RWPE2 (cell line): ENCODE results near the gene SYTL4.

Source experiments
- ATAC-seq: fragments of 200-7000 bp; cut with Tn5 transposase; 3 replicates; pipeline ENCODE4 v1.9.1; 2021; ENCODE audit warnings: low read depth
- DNase-seq: peaks from one replicate; pipeline ENCODE4 v3.0.0-alpha.2; 2020; ENCODE audit warnings: low spot score
- H3K27ac ChIP-seq: fragments of 450-650 bp; 2 replicates; pipeline ENCODE4 v1.5.1; 2017; ENCODE audit warnings: mild to moderate bottlenecking; ENCODE audit not compliant: poor library complexity, severe bottlenecking
- H3K27me3 ChIP-seq: fragments of 250-450 bp; sonication (Bioruptor Pico); 2 replicates; pipeline ENCODE4 v1.5.1; 2021; ENCODE audit warnings: mild to moderate bottlenecking, moderate library complexity; ENCODE audit not compliant: insufficient read depth, poor library complexity, severe bottlenecking
- H3K36me3 ChIP-seq: fragments of 250-450 bp; sonication (Bioruptor Pico); 2 replicates; pipeline ENCODE4 v1.5.1; 2020; ENCODE audit warnings: low read depth, mild to moderate bottlenecking, moderate library complexity
- H3K4me1 ChIP-seq: fragments of 250-450 bp; sonication (Bioruptor Pico); 2 replicates; pipeline ENCODE4 v1.5.1; 2021; ENCODE audit warnings: mild to moderate bottlenecking, moderate library complexity; ENCODE audit not compliant: insufficient read depth, poor library complexity, severe bottlenecking
- H3K4me3 ChIP-seq: fragments of 250-450 bp; sonication (Bioruptor Pico); 2 replicates; pipeline ENCODE4 v1.5.1; 2021; ENCODE audit warnings: mild to moderate bottlenecking, moderate library complexity; ENCODE audit not compliant: severe bottlenecking
- H3K9me3 ChIP-seq: fragments of 250-450 bp; sonication (Bioruptor Pico); 2 replicates; pipeline ENCODE4 v1.5.1; 2021; ENCODE audit warnings: mild to moderate bottlenecking, moderate library complexity; ENCODE audit not compliant: severe bottlenecking
- TF ChIP-seq, protein P1 (sequence below): fragments of 450-650 bp; IDR thresholded peaks from one replicate; pipeline ENCODE4 v1.5.1; 2017; ENCODE audit warnings: mild to moderate bottlenecking, moderate library complexity; ENCODE audit not compliant: poor library complexity, severe bottlenecking

Gene SYTL4

DNA sequence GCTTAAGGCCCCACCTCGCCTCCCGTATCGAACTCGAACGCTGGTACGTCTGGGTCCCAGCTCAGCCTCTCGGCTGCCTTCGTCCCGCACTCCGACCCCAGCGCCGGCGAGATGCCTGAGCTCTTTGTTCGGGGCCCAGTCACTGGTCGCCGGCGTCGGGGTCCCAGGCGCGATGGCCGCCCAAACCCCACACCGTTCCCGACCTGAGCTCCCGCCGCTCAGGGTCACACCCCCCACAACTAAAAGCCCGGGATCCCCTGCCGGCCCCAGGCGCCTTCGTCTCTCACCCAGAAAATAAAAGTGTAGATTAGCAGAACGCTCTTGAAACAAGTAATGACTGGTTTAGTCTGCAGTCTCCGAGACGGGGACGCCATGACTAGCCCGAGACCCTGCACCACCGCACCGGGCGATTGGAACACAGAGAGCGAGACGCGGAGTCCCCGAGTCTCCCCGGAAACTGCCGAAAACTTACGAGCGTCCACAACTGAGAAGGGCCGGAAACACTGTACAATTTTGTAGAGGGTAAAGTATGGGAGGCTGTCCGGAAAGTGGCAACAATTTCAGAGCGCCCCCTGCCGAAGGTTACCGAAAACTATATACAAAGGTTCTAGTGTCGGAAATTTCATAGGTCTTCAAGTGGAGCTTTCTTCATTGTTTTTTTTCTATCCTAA is 95.5 kb downstream of the SYTL4 start, which contains the start of gene TSPAN6:
TSPAN6 (minus strand) TSS at position 486 of the 671 bp plus-strand sequence; CDS start at position 374, 112 bp downstream.
- peak within 1 kb of the TSS; percentile 14 for H3K27ac ChIP-seq
- no peaks in the 10 kb centered on the region for H3K9me3 ChIP-seq
- no peaks in the 10 kb centered on the region for H3K27me3 ChIP-seq
- peak within 1 kb of the TSS; percentile 76 for H3K4me3 ChIP-seq
- H3K4me1 ChIP-seq: peaks cover under 1% of the 10 kb centered on the region
- TF ChIP-seq, protein P1, sequence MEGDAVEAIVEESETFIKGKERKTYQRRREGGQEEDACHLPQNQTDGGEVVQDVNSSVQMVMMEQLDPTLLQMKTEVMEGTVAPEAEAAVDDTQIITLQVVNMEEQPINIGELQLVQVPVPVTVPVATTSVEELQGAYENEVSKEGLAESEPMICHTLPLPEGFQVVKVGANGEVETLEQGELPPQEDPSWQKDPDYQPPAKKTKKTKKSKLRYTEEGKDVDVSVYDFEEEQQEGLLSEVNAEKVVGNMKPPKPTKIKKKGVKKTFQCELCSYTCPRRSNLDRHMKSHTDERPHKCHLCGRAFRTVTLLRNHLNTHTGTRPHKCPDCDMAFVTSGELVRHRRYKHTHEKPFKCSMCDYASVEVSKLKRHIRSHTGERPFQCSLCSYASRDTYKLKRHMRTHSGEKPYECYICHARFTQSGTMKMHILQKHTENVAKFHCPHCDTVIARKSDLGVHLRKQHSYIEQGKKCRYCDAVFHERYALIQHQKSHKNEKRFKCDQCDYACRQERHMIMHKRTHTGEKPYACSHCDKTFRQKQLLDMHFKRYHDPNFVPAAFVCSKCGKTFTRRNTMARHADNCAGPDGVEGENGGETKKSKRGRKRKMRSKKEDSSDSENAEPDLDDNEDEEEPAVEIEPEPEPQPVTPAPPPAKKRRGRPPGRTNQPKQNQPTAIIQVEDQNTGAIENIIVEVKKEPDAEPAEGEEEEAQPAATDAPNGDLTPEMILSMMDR: peak; percentile 63
- DNase-seq (peak; percentile 66), ATAC-seq (peak; percentile 99)
- no peaks in the 10 kb centered on the region for H3K36me3 ChIP-seq

DNA sequence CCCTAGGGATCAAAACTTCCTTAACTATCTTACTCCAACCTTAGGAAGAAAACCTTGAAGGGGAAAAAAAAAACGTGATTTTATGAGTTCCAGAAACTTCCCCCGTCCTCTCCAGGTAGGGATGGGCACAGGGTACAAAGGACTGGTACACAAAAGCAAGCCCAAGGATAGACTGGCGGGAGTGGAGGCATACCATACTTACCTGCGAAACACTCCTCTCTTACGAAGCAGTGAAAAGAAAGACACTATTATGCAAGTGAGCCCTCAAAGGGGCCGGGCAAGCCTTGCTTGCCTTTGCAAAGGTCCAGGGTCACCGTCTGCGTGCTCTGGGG is 96.0 kb downstream of the SYTL4 start:
- Histone ChIP-seq H3K36me3 (no peaks in the 10 kb centered on the region), H3K27me3 (no peaks in the 10 kb centered on the region), H3K4me1 (no peaks in the 10 kb centered on the region), H3K4me3 (peak overlapping the region; percentile 76), H3K27ac (peak overlapping the region; percentile 14), H3K9me3 (no peaks in the 10 kb centered on the region)
- DNase-seq: no peak
- TF ChIP-seq, protein P1: no peak
- ATAC-seq: peak; percentile 51

DNA sequence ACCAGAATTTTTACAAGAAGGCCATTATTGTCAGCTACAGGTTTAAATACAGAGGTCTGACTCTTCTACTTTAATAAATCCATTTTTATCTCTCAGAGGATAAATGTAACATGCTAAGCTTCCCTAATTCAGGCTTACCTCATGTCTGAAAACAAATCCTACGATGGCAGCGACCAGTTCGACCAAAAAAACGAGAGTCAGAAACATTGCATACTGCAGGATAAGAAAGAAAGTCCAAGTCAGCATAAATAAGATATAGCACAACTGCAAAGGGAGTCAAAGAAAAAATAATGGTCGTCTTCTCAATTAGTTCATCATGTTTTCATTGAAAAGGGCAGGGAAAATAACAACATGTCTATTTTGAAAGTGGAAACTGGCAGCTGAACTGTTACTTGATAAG is 96.9 kb downstream of the SYTL4 start:
- H3K4me3 ChIP-seq: no peak overlapping the region
- TF ChIP-seq, protein P1: no peak
- H3K27ac ChIP-seq: no peak overlapping the region
- ATAC-seq (no peak), DNase-seq (no peak)
- H3K9me3 ChIP-seq: no peaks in the 10 kb centered on the region
- no peaks in the 10 kb centered on the region for H3K4me1 ChIP-seq
- no peaks in the 10 kb centered on the region for H3K27me3 ChIP-seq
- H3K36me3 ChIP-seq: no peaks in the 10 kb centered on the region

DNA sequence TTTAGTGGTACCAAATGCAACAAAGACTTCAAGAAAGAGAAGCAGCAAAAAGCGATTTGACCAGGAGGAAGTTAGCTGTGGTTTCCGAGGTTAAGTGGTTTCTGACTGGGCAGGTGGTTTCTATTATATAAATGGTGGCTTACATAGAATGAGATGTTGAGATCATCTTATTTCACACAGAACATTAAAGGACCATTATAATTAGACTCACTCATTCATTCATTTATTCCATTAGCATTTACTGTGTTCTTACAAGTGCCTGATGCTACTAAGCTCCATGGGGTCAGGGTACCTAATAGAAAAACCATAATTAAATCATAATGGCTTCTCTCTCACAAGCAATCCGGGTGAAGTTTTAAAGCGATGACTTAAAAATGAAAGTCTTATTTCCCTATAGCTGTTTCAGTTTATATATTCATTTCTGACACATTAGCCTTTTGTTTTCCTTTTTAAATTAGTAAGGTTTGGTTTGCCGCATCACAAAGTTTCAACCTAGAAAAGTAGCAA is 105.9 kb downstream of the SYTL4 start:
- Histone ChIP-seq H3K4me1 (no peaks in the 10 kb centered on the region), H3K36me3 (no peaks in the 10 kb centered on the region), H3K27me3 (no peaks in the 10 kb centered on the region), H3K27ac (no peak overlapping the region), H3K9me3 (no peaks in the 10 kb centered on the region), H3K4me3 (no peak overlapping the region)
- no peak for ATAC-seq
- DNase-seq: no peak
- TF ChIP-seq, protein P1: no peak
